ENCODE data around the gene CNTNAP5.

Gene CNTNAP5

GRCh38 chr2:124559236-124559635, 534.1 kb downstream of the CNTNAP5 start:
- Histone ChIP-seq H3K79me2 (no peaks in the 10 kb centered on the region), H3K9me3 (ENCODE audit: control insufficient read depth, low read length) (no peaks in the 10 kb centered on the region), H2AFZ (no peak overlapping the region), H3K36me3 (ENCODE audit: control insufficient read depth, insufficient read depth, low read length) (no peaks in the 10 kb centered on the region), H3K4me1 (no peaks in the 10 kb centered on the region), H3K4me2 (ENCODE audit: low read length) (no peak overlapping the region), H3K4me3 (ENCODE audit: low read depth, low read length) (no peak overlapping the region), H3K27me3 (ENCODE audit: control insufficient read depth, insufficient read depth, low read length) (no peaks in the 10 kb centered on the region), H3K27ac (no peak overlapping the region), H3K9ac (no peak overlapping the region)
- TF ChIP-seq, protein P1, sequence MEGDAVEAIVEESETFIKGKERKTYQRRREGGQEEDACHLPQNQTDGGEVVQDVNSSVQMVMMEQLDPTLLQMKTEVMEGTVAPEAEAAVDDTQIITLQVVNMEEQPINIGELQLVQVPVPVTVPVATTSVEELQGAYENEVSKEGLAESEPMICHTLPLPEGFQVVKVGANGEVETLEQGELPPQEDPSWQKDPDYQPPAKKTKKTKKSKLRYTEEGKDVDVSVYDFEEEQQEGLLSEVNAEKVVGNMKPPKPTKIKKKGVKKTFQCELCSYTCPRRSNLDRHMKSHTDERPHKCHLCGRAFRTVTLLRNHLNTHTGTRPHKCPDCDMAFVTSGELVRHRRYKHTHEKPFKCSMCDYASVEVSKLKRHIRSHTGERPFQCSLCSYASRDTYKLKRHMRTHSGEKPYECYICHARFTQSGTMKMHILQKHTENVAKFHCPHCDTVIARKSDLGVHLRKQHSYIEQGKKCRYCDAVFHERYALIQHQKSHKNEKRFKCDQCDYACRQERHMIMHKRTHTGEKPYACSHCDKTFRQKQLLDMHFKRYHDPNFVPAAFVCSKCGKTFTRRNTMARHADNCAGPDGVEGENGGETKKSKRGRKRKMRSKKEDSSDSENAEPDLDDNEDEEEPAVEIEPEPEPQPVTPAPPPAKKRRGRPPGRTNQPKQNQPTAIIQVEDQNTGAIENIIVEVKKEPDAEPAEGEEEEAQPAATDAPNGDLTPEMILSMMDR (IDR thresholded peaks at IDR 0.05): no peak

DNA sequence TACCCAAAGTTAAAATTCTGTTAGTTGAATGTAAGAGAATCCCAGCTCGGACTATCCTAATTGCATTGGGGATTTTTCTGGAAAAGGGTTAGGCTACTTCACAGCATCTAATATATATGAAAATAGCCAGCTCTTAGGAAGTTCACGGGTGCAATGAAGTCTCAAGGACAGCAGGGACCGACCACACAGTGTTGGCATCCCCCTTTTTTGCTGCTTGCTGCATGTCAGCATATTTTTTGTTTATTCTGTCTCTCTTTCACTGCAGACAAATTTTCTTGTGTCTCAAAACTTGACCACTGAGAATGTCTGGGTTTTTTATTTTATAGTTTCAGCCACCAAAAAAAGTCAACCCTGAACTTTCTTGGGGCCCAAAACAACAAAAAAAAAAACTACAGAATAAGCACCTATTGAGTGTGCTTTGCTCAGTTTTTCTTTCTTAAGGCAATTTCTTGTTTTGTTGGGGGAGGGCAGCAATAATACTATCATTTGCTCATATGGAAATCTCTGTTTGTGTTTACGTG, 535.6 kb downstream of the CNTNAP5 start:
- H3K4me3 ChIP-seq (ENCODE audit: low read depth, low read length): no peak overlapping the region
- no peaks in the 10 kb centered on the region for H3K4me1 ChIP-seq
- no peak overlapping the region for H2AFZ ChIP-seq
- no peak overlapping the region for H3K4me2 ChIP-seq (ENCODE audit: low read length)
- H3K36me3 ChIP-seq (ENCODE audit: control insufficient read depth, insufficient read depth, low read length): no peaks in the 10 kb centered on the region
- TF ChIP-seq, protein P1 (IDR thresholded peaks at IDR 0.05): no peak
- no peaks in the 10 kb centered on the region for H3K79me2 ChIP-seq
- H3K27ac ChIP-seq: no peak overlapping the region
- H3K27me3 ChIP-seq (ENCODE audit: control insufficient read depth, insufficient read depth, low read length): no peaks in the 10 kb centered on the region
- H3K9me3 ChIP-seq (ENCODE audit: control insufficient read depth, low read length): no peaks in the 10 kb centered on the region
- H3K9ac ChIP-seq: no peak overlapping the region

DNA sequence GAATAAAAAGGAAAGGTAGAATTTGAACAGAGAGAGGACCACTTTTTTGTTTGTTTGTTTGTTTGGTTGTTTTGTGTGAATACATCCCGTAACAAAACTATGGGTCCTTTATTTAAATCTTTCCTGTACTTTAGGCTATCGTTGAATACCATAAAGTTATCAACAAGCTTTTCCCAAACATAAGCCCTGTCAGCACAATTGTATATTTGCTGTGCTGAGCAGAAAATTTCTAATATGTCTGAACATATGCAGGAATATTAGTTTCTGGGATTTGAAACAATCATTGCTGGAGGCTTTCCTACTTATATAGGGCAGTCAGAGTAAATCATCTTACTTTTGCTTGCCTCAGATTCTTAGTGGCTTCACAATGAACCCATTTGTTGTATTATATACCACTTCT, 536.4 kb downstream of the CNTNAP5 start:
- no peak overlapping the region for H2AFZ ChIP-seq
- no peak overlapping the region for H3K9ac ChIP-seq
- TF ChIP-seq, protein P1 (IDR thresholded peaks at IDR 0.05): no peak
- no peaks in the 10 kb centered on the region for H3K9me3 ChIP-seq (ENCODE audit: control insufficient read depth, low read length)
- H3K36me3 ChIP-seq (ENCODE audit: control insufficient read depth, insufficient read depth, low read length): no peaks in the 10 kb centered on the region
- no peak overlapping the region for H3K4me2 ChIP-seq (ENCODE audit: low read length)
- H3K27ac ChIP-seq: no peak overlapping the region
- no peaks in the 10 kb centered on the region for H3K79me2 ChIP-seq
- no peaks in the 10 kb centered on the region for H3K4me1 ChIP-seq
- H3K4me3 ChIP-seq (ENCODE audit: low read depth, low read length): no peak overlapping the region
- no peaks in the 10 kb centered on the region for H3K27me3 ChIP-seq (ENCODE audit: control insufficient read depth, insufficient read depth, low read length)

DNA sequence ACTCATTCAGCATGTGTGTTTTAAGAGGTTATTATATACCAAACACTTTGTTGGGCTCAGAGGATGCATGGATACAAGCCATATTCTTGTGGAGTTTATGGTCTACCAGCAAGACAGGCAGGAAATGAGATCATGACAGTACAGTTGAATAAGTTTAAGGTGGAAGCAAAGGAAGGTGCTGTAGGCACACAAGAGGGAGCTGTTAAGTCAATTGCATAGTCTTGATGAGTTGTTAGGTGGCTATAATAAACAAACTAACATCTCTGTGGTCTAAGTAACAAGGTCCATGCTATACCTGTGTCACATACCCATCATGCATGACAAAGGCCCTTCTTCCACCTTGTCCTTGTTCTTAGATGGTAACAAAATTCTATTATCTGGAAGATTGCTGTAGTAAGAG, 538.3 kb downstream of the CNTNAP5 start:
- Histone ChIP-seq H3K9ac (no peak overlapping the region), H2AFZ (no peak overlapping the region), H3K79me2 (no peaks in the 10 kb centered on the region), H3K9me3 (ENCODE audit: control insufficient read depth, low read length) (no peaks in the 10 kb centered on the region), H3K36me3 (ENCODE audit: control insufficient read depth, insufficient read depth, low read length) (no peaks in the 10 kb centered on the region), H3K4me1 (no peaks in the 10 kb centered on the region), H3K4me2 (ENCODE audit: low read length) (no peak overlapping the region), H3K4me3 (ENCODE audit: low read depth, low read length) (no peak overlapping the region), H3K27ac (no peak overlapping the region), H3K27me3 (ENCODE audit: control insufficient read depth, insufficient read depth, low read length) (no peaks in the 10 kb centered on the region)
- TF ChIP-seq, protein P1 (IDR thresholded peaks at IDR 0.05): no peak

GRCh38 chr2:124566518-124566970, 541.5 kb downstream of the CNTNAP5 start:
- Histone ChIP-seq H3K27ac (no peak overlapping the region), H3K9me3 (ENCODE audit: control insufficient read depth, low read length) (no peaks in the 10 kb centered on the region), H3K36me3 (ENCODE audit: control insufficient read depth, insufficient read depth, low read length) (no peaks in the 10 kb centered on the region), H2AFZ (no peak overlapping the region), H3K4me1 (no peaks in the 10 kb centered on the region), H3K27me3 (ENCODE audit: control insufficient read depth, insufficient read depth, low read length) (no peaks in the 10 kb centered on the region), H3K79me2 (no peaks in the 10 kb centered on the region), H3K4me3 (ENCODE audit: low read depth, low read length) (no peak overlapping the region), H3K4me2 (ENCODE audit: low read length) (no peak overlapping the region), H3K9ac (no peak overlapping the region)
- TF ChIP-seq, protein P1 (IDR thresholded peaks at IDR 0.05): no peak
